AG09319 (cell line): ENCODE data around the gene ALDH3A1.

Experiments
- DNase-seq: peaks from one replicate; pipeline ENCODE4 v3.0.0-alpha.2; 2010; ENCODE audit warnings: low read depth; ENCODE audit errors: extremely low read depth
- TF ChIP-seq, protein P1 (sequence below): IDR thresholded peaks from 2 replicates; pipeline ENCODE4 v1.5.1; 2011; ENCODE audit warnings: low read depth, mild to moderate bottlenecking, inconsistent platforms, low read length, moderate library complexity

ALDH3A1 gene

DNA sequence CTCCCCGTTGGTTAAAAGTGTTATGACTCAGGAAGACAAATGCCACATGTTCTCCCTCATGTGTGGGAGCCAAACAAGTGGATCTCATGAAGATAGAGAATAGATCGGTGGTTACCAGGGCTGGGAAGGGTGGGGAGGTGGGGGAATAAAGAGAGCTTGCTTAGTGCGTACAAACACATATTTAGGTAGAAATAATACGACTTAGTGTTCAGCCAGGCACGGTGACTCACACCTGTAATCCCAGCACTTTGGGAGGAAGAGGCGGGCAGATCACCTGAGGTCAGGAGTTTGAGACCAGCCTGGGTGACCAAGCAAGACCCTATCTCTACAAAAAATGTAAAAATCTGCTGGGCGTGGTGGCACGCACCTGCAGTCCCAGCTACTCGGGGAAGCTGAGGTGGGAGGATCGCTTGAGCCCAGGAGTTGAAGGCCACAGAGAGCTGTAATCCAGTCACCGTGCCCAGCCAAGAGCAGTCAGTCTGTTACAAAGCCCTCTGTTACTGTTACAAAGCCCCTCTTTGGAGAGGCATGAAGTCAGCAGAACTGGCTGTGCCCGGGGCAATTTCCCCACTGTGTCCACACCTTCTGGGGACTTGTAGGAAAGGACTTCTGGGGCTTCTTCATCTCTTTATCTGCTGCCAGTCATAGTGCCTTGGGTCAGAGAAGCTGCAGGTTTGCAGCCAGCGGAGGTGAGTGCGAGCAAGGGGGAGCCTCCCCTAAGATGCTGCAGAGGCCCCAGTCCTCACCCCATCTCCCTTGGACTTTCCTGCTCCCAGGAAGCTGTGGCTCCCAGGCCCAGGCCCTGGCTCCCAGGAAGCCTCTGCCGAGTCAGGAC is 4.3 kb upstream of the ALDH3A1 start:
- no peak for DNase-seq
- TF ChIP-seq, protein P1, sequence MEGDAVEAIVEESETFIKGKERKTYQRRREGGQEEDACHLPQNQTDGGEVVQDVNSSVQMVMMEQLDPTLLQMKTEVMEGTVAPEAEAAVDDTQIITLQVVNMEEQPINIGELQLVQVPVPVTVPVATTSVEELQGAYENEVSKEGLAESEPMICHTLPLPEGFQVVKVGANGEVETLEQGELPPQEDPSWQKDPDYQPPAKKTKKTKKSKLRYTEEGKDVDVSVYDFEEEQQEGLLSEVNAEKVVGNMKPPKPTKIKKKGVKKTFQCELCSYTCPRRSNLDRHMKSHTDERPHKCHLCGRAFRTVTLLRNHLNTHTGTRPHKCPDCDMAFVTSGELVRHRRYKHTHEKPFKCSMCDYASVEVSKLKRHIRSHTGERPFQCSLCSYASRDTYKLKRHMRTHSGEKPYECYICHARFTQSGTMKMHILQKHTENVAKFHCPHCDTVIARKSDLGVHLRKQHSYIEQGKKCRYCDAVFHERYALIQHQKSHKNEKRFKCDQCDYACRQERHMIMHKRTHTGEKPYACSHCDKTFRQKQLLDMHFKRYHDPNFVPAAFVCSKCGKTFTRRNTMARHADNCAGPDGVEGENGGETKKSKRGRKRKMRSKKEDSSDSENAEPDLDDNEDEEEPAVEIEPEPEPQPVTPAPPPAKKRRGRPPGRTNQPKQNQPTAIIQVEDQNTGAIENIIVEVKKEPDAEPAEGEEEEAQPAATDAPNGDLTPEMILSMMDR, result no peak

DNA sequence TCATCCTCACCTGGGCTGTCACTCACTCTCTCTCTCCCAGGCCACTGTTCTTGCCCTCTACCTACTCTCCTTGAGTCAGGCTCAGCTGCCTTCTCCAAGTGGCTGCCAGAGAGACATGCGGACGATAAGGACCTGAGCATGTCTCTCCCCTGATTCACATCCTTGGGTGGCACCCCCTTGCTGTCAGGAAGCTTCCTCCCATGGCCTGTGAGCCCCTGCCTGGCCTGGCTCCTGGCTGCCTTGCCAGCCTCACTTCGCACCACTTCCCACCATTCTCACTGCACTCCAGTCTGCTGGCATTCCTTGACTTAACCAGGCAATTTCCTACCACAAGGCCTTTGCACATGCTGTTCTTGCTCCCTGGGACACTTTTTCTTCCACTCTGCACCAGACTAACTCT is 2.7 kb upstream of the ALDH3A1 start:
- TF ChIP-seq, protein P1, result no peak
- DNase-seq, result no peak

DNA sequence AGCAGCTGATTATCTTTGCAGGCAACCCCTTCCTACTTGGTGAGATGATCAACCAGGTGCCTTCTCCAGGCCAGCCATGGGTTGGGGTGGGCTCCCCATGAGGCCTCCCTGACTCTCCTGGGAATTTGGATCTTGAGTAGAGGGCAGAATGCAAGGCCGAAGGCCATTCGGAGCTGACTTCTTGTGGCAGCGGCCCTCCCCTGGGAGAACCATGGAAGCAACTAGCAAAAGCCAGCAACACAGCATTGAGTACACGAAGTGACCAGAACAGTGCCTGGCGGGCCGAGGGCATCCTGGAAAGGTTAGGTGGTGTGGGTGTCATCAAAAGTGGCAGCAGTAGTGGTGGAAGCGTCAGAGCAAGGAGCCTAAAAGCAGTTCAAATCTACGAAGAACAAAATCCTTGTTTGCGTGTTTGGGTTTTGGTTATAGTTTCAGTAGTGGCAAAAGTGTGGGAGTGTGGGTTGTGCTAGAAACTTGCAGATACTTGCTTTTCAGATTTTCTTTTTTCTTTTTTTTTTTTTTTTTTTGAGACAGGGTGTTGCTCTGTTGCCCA is 2.0 kb upstream of the ALDH3A1 start:
- TF ChIP-seq, protein P1, result no peak
- no peak for DNase-seq

- DNase-seq, result no peak
- TF ChIP-seq, protein P1, result no peak
These were observed 702 bp upstream of the ALDH3A1 start for GRCh38 chr17:19748807-19749193.

GRCh38 chr17:19747159-19747719 is 859 bp downstream of the ALDH3A1 start:
- no peak for DNase-seq
- TF ChIP-seq, protein P1, result no peak

- TF ChIP-seq, protein P1, result no peak
- DNase-seq, result no peak
These were observed 1.6 kb downstream of the ALDH3A1 start for GRCh38 chr17:19746517-19746916.
